ENCODE results near the gene NUDT22. TPM values are rescaled to one million over a fixed set of nuclear protein-coding genes. Genes with fewer than 3 reads are reported as not detected.

The NUDT22 gene
- polyA plus RNA-seq, 1 donor from 2014 or later, result 47.3 TPM

GRCh38 chr11:64204080-64204440, 22.0 kb upstream of the NUDT22 start:
- Histone ChIP-seq H2AFZ (ENCODE audit: low read depth, low read length) (no peak overlapping the region), H3K27ac (ENCODE audit: low read length) (no peak overlapping the region), H3K4me3 (ENCODE audit: low read length) (no peak overlapping the region), H3K4me2 (ENCODE audit: low read length) (no peak overlapping the region), H3K9ac (ENCODE audit: low read length) (no peak overlapping the region), H3F3A (ENCODE audit: insufficient read depth, low read length, poor library complexity, severe bottlenecking) (no peaks in the 10 kb centered on the region), H3K79me2 (replicated peaks; ENCODE audit: insufficient read depth, low read length) (no peaks in the 10 kb centered on the region), H3K9me3 (ENCODE audit: low read length) (no peaks in the 10 kb centered on the region), H4K20me1 (ENCODE audit: insufficient read depth) (no peaks in the 10 kb centered on the region), H3K27me3 (ENCODE audit: insufficient read depth, low read depth, low read length) (no peaks in the 10 kb centered on the region), H3K9me2 (ENCODE audit: insufficient read depth, low read length) (no peaks in the 10 kb centered on the region), H3K36me3 (ENCODE audit: insufficient read depth, low read length) (peaks cover 6% of the 10 kb centered on the region)
- TF ChIP-seq SMC3 (conservative IDR thresholded peaks at IDR 0.05; ENCODE audit: poor library complexity), result no peak

- H3K9ac ChIP-seq (ENCODE audit: low read length), result no peak overlapping the region
- H3K9me3 ChIP-seq (ENCODE audit: low read length), result no peaks in the 10 kb centered on the region
- no peaks in the 10 kb centered on the region for H3K79me2 ChIP-seq (replicated peaks; ENCODE audit: insufficient read depth, low read length)
- TF ChIP-seq CTCF (IDR thresholded peaks at IDR 0.05; ENCODE audit: poor library complexity, severe bottlenecking), result peak; percentile 67
- TF ChIP-seq SMC3 (conservative IDR thresholded peaks at IDR 0.05; ENCODE audit: poor library complexity), result peak; percentile 63
- no peak for TF ChIP-seq EZH2 (IDR thresholded peaks at IDR 0.05; ENCODE audit: borderline replicate concordance, insufficient read depth, low read length, poor library complexity, severe bottlenecking)
- TF ChIP-seq RAD21 (conservative IDR thresholded peaks at IDR 0.05), result peak; percentile 70
- no peaks in the 10 kb centered on the region for H3K9me2 ChIP-seq (ENCODE audit: insufficient read depth, low read length)
- no peaks in the 10 kb centered on the region for H3K27me3 ChIP-seq (ENCODE audit: insufficient read depth, low read depth, low read length)
- no peak overlapping the region for H3K4me2 ChIP-seq (ENCODE audit: low read length)
- no peaks in the 10 kb centered on the region for H4K20me1 ChIP-seq (ENCODE audit: insufficient read depth)
- no peak overlapping the region for H3K4me3 ChIP-seq (ENCODE audit: low read length)
- no peak overlapping the region for H3K27ac ChIP-seq (ENCODE audit: low read length)
- H3F3A ChIP-seq (ENCODE audit: insufficient read depth, low read length, poor library complexity, severe bottlenecking), result no peaks in the 10 kb centered on the region
- H2AFZ ChIP-seq (ENCODE audit: low read depth, low read length), result no peak overlapping the region
- peaks cover 6% of the 10 kb centered on the region for H3K36me3 ChIP-seq (ENCODE audit: insufficient read depth, low read length)
These were observed 21.5 kb upstream of the NUDT22 start for GRCh38 chr11:64204464-64204989.

- Histone ChIP-seq H4K20me1 (ENCODE audit: insufficient read depth) (no peaks in the 10 kb centered on the region), H3K9ac (ENCODE audit: low read length) (no peak within 1 kb of the TSS), H3K9me2 (ENCODE audit: insufficient read depth, low read length) (no peaks in the 10 kb centered on the region), H3K27ac (ENCODE audit: low read length) (no peak within 1 kb of the TSS), H3K36me3 (ENCODE audit: insufficient read depth, low read length) (peaks cover 6% of the 10 kb centered on the region), H3K9me3 (ENCODE audit: low read length) (no peaks in the 10 kb centered on the region), H3K79me2 (replicated peaks; ENCODE audit: insufficient read depth, low read length) (no peaks in the 10 kb centered on the region), H2AFZ (ENCODE audit: low read depth, low read length) (no peak within 1 kb of the TSS), H3K27me3 (ENCODE audit: insufficient read depth, low read depth, low read length) (no peaks in the 10 kb centered on the region), H3F3A (ENCODE audit: insufficient read depth, low read length, poor library complexity, severe bottlenecking) (no peaks in the 10 kb centered on the region), H3K4me2 (ENCODE audit: low read length) (no peak within 1 kb of the TSS), H3K4me3 (ENCODE audit: low read length) (no peak within 1 kb of the TSS)
- no peak for TF ChIP-seq MXI1 (conservative IDR thresholded peaks at IDR 0.05; ENCODE audit: poor library complexity, severe bottlenecking)
- no peak for TF ChIP-seq REST (IDR thresholded peaks at IDR 0.05; ENCODE audit: borderline replicate concordance)
- no peak for TF ChIP-seq CTCF (IDR thresholded peaks at IDR 0.05; ENCODE audit: poor library complexity, severe bottlenecking)
- no peak for TF ChIP-seq EP300 (conservative IDR thresholded peaks at IDR 0.05; ENCODE audit: poor library complexity, severe bottlenecking)
- TF ChIP-seq POLR2AphosphoS5 (IDR thresholded peaks at IDR 0.05), result no peak
- no peak for TF ChIP-seq EZH2 (IDR thresholded peaks at IDR 0.05; ENCODE audit: borderline replicate concordance, insufficient read depth, low read length, poor library complexity, severe bottlenecking)
- no peak for TF ChIP-seq TAF1 (IDR thresholded peaks at IDR 0.05; ENCODE audit: low read depth)
- TF ChIP-seq RAD21 (conservative IDR thresholded peaks at IDR 0.05), result no peak
- TF ChIP-seq SMC3 (conservative IDR thresholded peaks at IDR 0.05; ENCODE audit: poor library complexity), result no peak
These were observed 19.4 kb upstream of the NUDT22 start, which contains the start of gene FERMT3 for GRCh38 chr11:64206457-64207255. TSS of gene FERMT3 (plus strand) at chr11:64206721. CDS start at chr11:64207365, 644 bp downstream.

All from neural cell (in vitro differentiated cells).